WERI-Rb-1 (cell line): ENCODE results near the gene FBXL17.

Experiments used
- DNase-seq: peaks from one replicate; pipeline ENCODE4 v3.0.0-alpha.2; 2020
- H3K27ac ChIP-seq: fragments of 250-450 bp; sonication (Bioruptor Pico); 2 replicates; pipeline ENCODE4 v1.5.1; 2020; ENCODE audit warnings: mild to moderate bottlenecking, moderate library complexity
- H3K27me3 ChIP-seq: fragments of 250-450 bp; sonication (Bioruptor Pico); 2 replicates; pipeline ENCODE4 v1.5.1; 2021; ENCODE audit warnings: mild to moderate bottlenecking, low read depth, moderate library complexity; ENCODE audit not compliant: insufficient read depth, severe bottlenecking
- H3K36me3 ChIP-seq: fragments of 250-450 bp; sonication (Bioruptor Pico); 2 replicates; pipeline ENCODE4 v1.5.1; 2020; ENCODE audit warnings: mild to moderate bottlenecking, moderate library complexity
- H3K4me3 ChIP-seq: 2 replicates; pipeline ENCODE4 v1.5.1; 2011; ENCODE audit warnings: low read depth, mild to moderate bottlenecking, control low read depth, low read length
- H3K9me3 ChIP-seq: fragments of 250-450 bp; sonication (Bioruptor Pico); 2 replicates; pipeline ENCODE4 v1.5.1; 2021; ENCODE audit warnings: mild to moderate bottlenecking, moderate library complexity; ENCODE audit not compliant: severe bottlenecking
- TF ChIP-seq, protein P1 (sequence below): IDR thresholded peaks from 2 replicates; pipeline ENCODE4 v1.5.1; 2011; ENCODE audit warnings: low read depth, mild to moderate bottlenecking, control low read depth, inconsistent platforms, low read length

Gene FBXL17

GRCh38 chr5:108144332-108144731 is 237.6 kb downstream of the FBXL17 start:
- TF ChIP-seq, protein P1, sequence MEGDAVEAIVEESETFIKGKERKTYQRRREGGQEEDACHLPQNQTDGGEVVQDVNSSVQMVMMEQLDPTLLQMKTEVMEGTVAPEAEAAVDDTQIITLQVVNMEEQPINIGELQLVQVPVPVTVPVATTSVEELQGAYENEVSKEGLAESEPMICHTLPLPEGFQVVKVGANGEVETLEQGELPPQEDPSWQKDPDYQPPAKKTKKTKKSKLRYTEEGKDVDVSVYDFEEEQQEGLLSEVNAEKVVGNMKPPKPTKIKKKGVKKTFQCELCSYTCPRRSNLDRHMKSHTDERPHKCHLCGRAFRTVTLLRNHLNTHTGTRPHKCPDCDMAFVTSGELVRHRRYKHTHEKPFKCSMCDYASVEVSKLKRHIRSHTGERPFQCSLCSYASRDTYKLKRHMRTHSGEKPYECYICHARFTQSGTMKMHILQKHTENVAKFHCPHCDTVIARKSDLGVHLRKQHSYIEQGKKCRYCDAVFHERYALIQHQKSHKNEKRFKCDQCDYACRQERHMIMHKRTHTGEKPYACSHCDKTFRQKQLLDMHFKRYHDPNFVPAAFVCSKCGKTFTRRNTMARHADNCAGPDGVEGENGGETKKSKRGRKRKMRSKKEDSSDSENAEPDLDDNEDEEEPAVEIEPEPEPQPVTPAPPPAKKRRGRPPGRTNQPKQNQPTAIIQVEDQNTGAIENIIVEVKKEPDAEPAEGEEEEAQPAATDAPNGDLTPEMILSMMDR: no peak
- Histone ChIP-seq H3K27me3 (no peaks in the 10 kb centered on the region), H3K27ac (no peak overlapping the region), H3K4me3 (no peak overlapping the region), H3K36me3 (no peaks in the 10 kb centered on the region), H3K9me3 (no peaks in the 10 kb centered on the region)
- DNase-seq: no peak

GRCh38 chr5:108143581-108143980 is 238.3 kb downstream of the FBXL17 start:
- no peak for DNase-seq
- no peak overlapping the region for H3K4me3 ChIP-seq
- H3K27me3 ChIP-seq: no peaks in the 10 kb centered on the region
- H3K36me3 ChIP-seq: no peaks in the 10 kb centered on the region
- H3K9me3 ChIP-seq: no peaks in the 10 kb centered on the region
- TF ChIP-seq, protein P1: no peak
- no peak overlapping the region for H3K27ac ChIP-seq

- no peak overlapping the region for H3K4me3 ChIP-seq
- DNase-seq: no peak
- no peak overlapping the region for H3K27ac ChIP-seq
- no peaks in the 10 kb centered on the region for H3K36me3 ChIP-seq
- no peaks in the 10 kb centered on the region for H3K9me3 ChIP-seq
- TF ChIP-seq, protein P1: no peak
- no peaks in the 10 kb centered on the region for H3K27me3 ChIP-seq
Measured at GRCh38 chr5:108141676-108142075, 240.2 kb downstream of the FBXL17 start.

DNA sequence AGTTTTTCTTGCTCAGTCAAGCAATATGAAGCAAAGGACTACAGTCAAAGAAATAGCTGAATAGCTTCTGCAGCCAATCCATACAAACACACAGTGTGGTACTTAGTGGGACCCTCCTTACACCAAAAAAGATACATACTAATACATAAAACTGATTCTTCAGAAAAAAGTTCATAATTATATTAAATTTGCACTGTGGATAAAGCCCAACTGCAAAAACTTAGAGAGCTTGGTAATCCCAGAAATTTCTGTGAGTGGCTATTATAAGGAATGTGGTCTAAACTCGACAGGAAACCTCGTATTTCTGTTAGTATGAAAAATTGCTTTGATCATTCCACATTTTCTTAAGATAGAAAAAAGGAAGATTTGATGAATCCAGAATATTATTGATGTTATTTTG is 245.4 kb downstream of the FBXL17 start:
- H3K27me3 ChIP-seq: no peaks in the 10 kb centered on the region
- DNase-seq: no peak
- H3K27ac ChIP-seq: no peak overlapping the region
- no peaks in the 10 kb centered on the region for H3K36me3 ChIP-seq
- H3K9me3 ChIP-seq: no peaks in the 10 kb centered on the region
- TF ChIP-seq, protein P1: no peak
- no peak overlapping the region for H3K4me3 ChIP-seq

GRCh38 chr5:108129129-108129528 is 252.8 kb downstream of the FBXL17 start:
- no peak overlapping the region for H3K4me3 ChIP-seq
- DNase-seq: no peak
- H3K27ac ChIP-seq: no peak overlapping the region
- no peaks in the 10 kb centered on the region for H3K9me3 ChIP-seq
- no peaks in the 10 kb centered on the region for H3K36me3 ChIP-seq
- H3K27me3 ChIP-seq: no peaks in the 10 kb centered on the region
- TF ChIP-seq, protein P1: no peak

DNA sequence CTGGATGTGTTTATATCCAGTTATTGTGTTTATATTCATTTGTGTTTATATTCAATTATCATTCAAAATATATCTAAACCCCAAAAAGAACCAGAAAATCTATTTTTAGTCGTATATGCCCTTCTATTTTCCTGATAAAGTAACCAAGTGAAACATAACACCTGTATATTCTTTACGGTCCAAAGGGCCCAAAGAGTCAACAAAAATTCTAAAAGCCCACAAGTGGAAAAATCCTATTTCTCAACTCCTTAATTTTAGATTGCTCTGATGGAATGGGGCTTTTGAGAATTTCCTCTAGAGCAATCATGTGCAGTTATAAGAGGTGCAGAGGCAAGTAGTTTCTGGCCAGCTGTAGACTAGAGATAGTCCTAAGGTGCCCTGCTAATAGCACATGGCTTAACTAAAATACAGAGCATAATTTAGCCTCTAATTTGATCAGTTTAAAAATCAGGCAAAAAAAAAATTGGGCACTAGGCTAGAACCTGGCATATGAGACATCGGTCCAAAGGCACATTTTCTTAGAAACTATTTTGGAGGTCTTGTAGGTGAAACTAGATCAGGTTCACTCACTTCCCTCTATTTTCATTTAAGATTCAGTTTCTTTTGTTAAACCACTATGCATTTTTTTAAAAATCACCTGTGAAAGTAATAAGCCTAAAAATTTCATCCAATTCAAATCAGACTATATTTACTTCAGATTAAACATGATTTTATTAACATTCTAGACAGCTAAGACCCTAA is 256.0 kb downstream of the FBXL17 start:
- Histone ChIP-seq H3K36me3 (no peaks in the 10 kb centered on the region), H3K4me3 (no peak overlapping the region), H3K9me3 (no peaks in the 10 kb centered on the region), H3K27ac (no peak overlapping the region), H3K27me3 (no peaks in the 10 kb centered on the region)
- no peak for DNase-seq
- TF ChIP-seq, protein P1: no peak
